H9 (cell line): ENCODE results near the gene AKT3. TPM values are rescaled to one million over a fixed set of nuclear protein-coding genes. Genes with fewer than 3 reads are reported as not detected.

Experiments used
- DNase-seq: peaks from one replicate; pipeline ENCODE4 v3.0.0-alpha.2; 2017
- H2AFZ ChIP-seq: one replicate; pipeline ENCODE4 v1.6.1; 2013; ENCODE audit warnings: mild to moderate bottlenecking, low read length, control low read depth, moderate library complexity
- H2AK5ac ChIP-seq: 2 replicates; pipeline ENCODE4 v1.6.1; 2013; ENCODE audit warnings: low read length, control low read depth, mixed read lengths; ENCODE audit not compliant: insufficient read length
- H2BK120ac ChIP-seq: one replicate; pipeline ENCODE4 v1.6.1; 2013; ENCODE audit warnings: low read depth, mild to moderate bottlenecking, low read length, control low read depth, inconsistent platforms; ENCODE audit not compliant: poor library complexity, severe bottlenecking
- H2BK12ac ChIP-seq: 2 replicates; pipeline ENCODE4 v1.6.1; 2013; ENCODE audit warnings: low read length, control low read depth, mixed read lengths, low read depth; ENCODE audit not compliant: insufficient read length
- H2BK15ac ChIP-seq: 2 replicates; pipeline ENCODE4 v1.6.1; 2013; ENCODE audit warnings: low read depth, low read length, control low read depth
- H2BK20ac ChIP-seq: one replicate; pipeline ENCODE4 v1.6.1; 2013; ENCODE audit warnings: low read depth, mild to moderate bottlenecking, low read length, control low read depth, inconsistent platforms; ENCODE audit not compliant: poor library complexity, severe bottlenecking
- H2BK5ac ChIP-seq: 2 replicates; pipeline ENCODE4 v1.6.1; 2013; ENCODE audit warnings: low read length, control low read depth, mixed read lengths; ENCODE audit not compliant: insufficient read length
- H3K14ac ChIP-seq: 2 replicates; pipeline ENCODE4 v1.6.1; 2013; ENCODE audit warnings: low read length, control low read depth; ENCODE audit not compliant: insufficient read depth
- H3K18ac ChIP-seq: 2 replicates; pipeline ENCODE4 v1.6.1; 2013; ENCODE audit warnings: low read depth, mild to moderate bottlenecking, mixed read lengths, low read length, control low read depth; ENCODE audit not compliant: insufficient read length
- H3K23ac ChIP-seq: 2 replicates; pipeline ENCODE4 v1.6.1; 2013; ENCODE audit warnings: low read length, control low read depth, mixed read lengths, low read depth; ENCODE audit not compliant: insufficient read length
- H3K23me2 ChIP-seq: 2 replicates; pipeline ENCODE4 v1.6.1; 2013; ENCODE audit warnings: low read depth, mild to moderate bottlenecking, mixed read lengths, low read length, control low read depth; ENCODE audit not compliant: insufficient read length, poor library complexity, severe bottlenecking
- H3K27ac ChIP-seq: 2 replicates; pipeline ENCODE4 v1.5.1; 2013; ENCODE audit warnings: low read length, control low read depth, mixed read lengths, low read depth; ENCODE audit not compliant: insufficient read length
- H3K27me3 ChIP-seq: 2 replicates; pipeline ENCODE4 v1.6.1; 2013; ENCODE audit warnings: low read length, control low read depth, inconsistent platforms; ENCODE audit not compliant: insufficient read depth
- H3K4ac ChIP-seq: 2 replicates; pipeline ENCODE4 v1.6.1; 2013; ENCODE audit warnings: low read depth, mild to moderate bottlenecking, control low read depth, inconsistent platforms, low read length, moderate library complexity
- H3K4me1 ChIP-seq: 2 replicates; pipeline ENCODE4 v1.6.1; 2013; ENCODE audit warnings: low read length, control low read depth, inconsistent platforms; ENCODE audit not compliant: insufficient read depth
- H3K4me2 ChIP-seq: 2 replicates; pipeline ENCODE4 v1.6.1; 2013; ENCODE audit warnings: low read length, control low read depth, mixed read lengths; ENCODE audit not compliant: insufficient read length, insufficient read depth
- H3K56ac ChIP-seq: 2 replicates; pipeline ENCODE4 v1.6.1; 2013; ENCODE audit warnings: low read depth, mild to moderate bottlenecking, mixed read lengths, low read length, control low read depth; ENCODE audit not compliant: insufficient read length
- H3K79me1 ChIP-seq: 2 replicates; pipeline ENCODE4 v1.6.1; 2013; ENCODE audit warnings: low read depth, mild to moderate bottlenecking, moderate library complexity, low read length, control low read depth, inconsistent platforms; ENCODE audit not compliant: insufficient read depth, poor library complexity, severe bottlenecking
- H3K79me2 ChIP-seq: 2 replicates; pipeline ENCODE4 v1.6.1; 2013; ENCODE audit warnings: low read length, control low read depth, inconsistent platforms; ENCODE audit not compliant: insufficient read depth
- H3K9ac ChIP-seq: 2 replicates; pipeline ENCODE4 v1.6.1; 2013; ENCODE audit warnings: low read length, control low read depth, mixed read lengths; ENCODE audit not compliant: insufficient read length; ENCODE audit errors: extremely low read depth
- H3K9me3 ChIP-seq: one replicate; pipeline ENCODE4 v1.6.1; 2013; ENCODE audit warnings: low read depth, low read length, inconsistent platforms; ENCODE audit not compliant: control insufficient read depth
- H3T11ph ChIP-seq: one replicate; pipeline ENCODE4 v1.6.1; 2013; ENCODE audit warnings: mild to moderate bottlenecking, low read length, control low read depth, inconsistent platforms
- H4K20me1 ChIP-seq: one replicate; pipeline ENCODE4 v1.6.1; 2013; ENCODE audit not compliant: control insufficient read depth, insufficient read length, insufficient read depth
- H4K5ac ChIP-seq: 2 replicates; pipeline ENCODE4 v1.6.1; 2013; ENCODE audit warnings: low read depth, mild to moderate bottlenecking, mixed read lengths, low read length, control low read depth; ENCODE audit not compliant: insufficient read length
- H4K8ac ChIP-seq: replicated peaks from 2 replicates; pipeline ENCODE4 v1.6.1; 2013; ENCODE audit warnings: low read length, control low read depth, mixed read lengths, low read depth; ENCODE audit not compliant: insufficient read length
- H4K91ac ChIP-seq: 2 replicates; pipeline ENCODE4 v1.6.1; 2013; ENCODE audit warnings: low read depth, mild to moderate bottlenecking, moderate library complexity, mixed read lengths, low read length, control low read depth; ENCODE audit not compliant: insufficient read length
- H3K27ac Mint-ChIP-seq, 3 experiments: 2 replicates in 2 of 3; 3 replicates in 1 of 3; pipeline ENCODE4 v1.8.0; 2020 to 2021; ENCODE audit warnings: mixed read lengths in 3 of 3, mild to moderate bottlenecking in 1 of 3, moderate library complexity in 1 of 3
- H3K27me3 Mint-ChIP-seq: 2 replicates; pipeline ENCODE4 v1.8.0; 2021; ENCODE audit warnings: low read depth, mild to moderate bottlenecking, moderate library complexity, mixed read lengths
- H3K36me3 Mint-ChIP-seq, 3 experiments: 2 replicates in 2 of 3; 3 replicates in 1 of 3; pipeline ENCODE4 v1.8.0; 2020 to 2021; ENCODE audit warnings: low read depth in 3 of 3, mixed read lengths in 3 of 3; ENCODE audit not compliant: insufficient read depth in 1 of 3
- H3K4me1 Mint-ChIP-seq, 2 experiments: 2 replicates each; pipeline ENCODE4 v1.8.0; 2020; ENCODE audit warnings: mixed read lengths in 2 of 2
- H3K4me3 Mint-ChIP-seq, 2 experiments: 2 replicates in 1 of 2; 3 replicates in 1 of 2; pipeline ENCODE4 v1.8.0; 2020 to 2021; ENCODE audit warnings: mild to moderate bottlenecking in 2 of 2, mixed read lengths in 2 of 2, moderate library complexity in 1 of 2
- H3K9me3 Mint-ChIP-seq, 2 experiments: 2 replicates in 1 of 2; 3 replicates in 1 of 2; pipeline ENCODE4 v1.8.0; 2020; ENCODE audit warnings: mild to moderate bottlenecking in 2 of 2, mixed read lengths in 2 of 2, moderate library complexity in 1 of 2
- CTCF ChIP-seq: fragments of 200-600 bp; sonication (generic); conservative IDR thresholded peaks from 3 replicates; pipeline ENCODE4 v1.8.0; 2021; ENCODE audit warnings: antibody characterized with exemption, mild to moderate bottlenecking
- WGBS: extraction: QIAGEN DNeasy Blood & Tissue Kit; methylation state at CpG from one replicate; pipeline ENCODE4 v1.1.7; 2013; ENCODE audit warnings: missing lambda C conversion rate, low lambda C conversion rate, mixed read lengths; ENCODE audit not compliant: insufficient read length; ENCODE audit errors: extremely low coverage; 5-methylcytosine and 5-hydroxymethylcytosine counted together
- total RNA-seq: library from RNA; stranded (reverse); gene quantifications from 2 replicates; pipeline ENCODE4 v1.2.1, GENCODE V29; 2021

AKT3 gene
- total RNA-seq, 1 experiment from 2014 or later: 27.8 TPM

GRCh38 chr1:243550276-243550675, 299.8 kb downstream of the AKT3 start:
- Histone ChIP-seq H2AFZ (no peak overlapping the region), H3K4ac (no peak overlapping the region), H3K4me1 (no peaks in the 10 kb centered on the region), H4K20me1 (no peaks in the 10 kb centered on the region), H4K91ac (no peak overlapping the region), H4K5ac (no peak overlapping the region), H2BK12ac (no peak overlapping the region), H3K27me3 (no peaks in the 10 kb centered on the region), H2BK5ac (no peak overlapping the region), H3T11ph (no peak overlapping the region), H3K23me2 (no peaks in the 10 kb centered on the region), H3K14ac (no peak overlapping the region), H2BK15ac (no peak overlapping the region), H3K18ac (no peak overlapping the region), H3K23ac (no peak overlapping the region), H3K56ac (no peak overlapping the region), H2BK120ac (no peak overlapping the region), H3K9ac (no peak overlapping the region), H2BK20ac (no peak overlapping the region), H3K79me1 (no peaks in the 10 kb centered on the region), H2AK5ac (no peak overlapping the region), H3K79me2 (no peaks in the 10 kb centered on the region), H3K4me2 (no peak overlapping the region), H3K9me3 (no peaks in the 10 kb centered on the region), H3K27ac (no peak overlapping the region), H4K8ac (no peak overlapping the region)
- no peak overlapping the region for H3K4me3 Mint-ChIP-seq
- no CpG with 5 or more reads among the region's 6 CpGs for WGBS
- no peak overlapping the region for H3K27ac Mint-ChIP-seq
- no peak for TF ChIP-seq CTCF
- H3K9me3 Mint-ChIP-seq: peaks cover 0 to 2% of the 10 kb centered on the region in 2 experiments; a peak in 2 of 5 replicates
- DNase-seq: no peak
- H3K4me1 Mint-ChIP-seq: peaks cover 4 to 7% of the 10 kb centered on the region in 2 experiments; a peak in 2 of 4 replicates
- H3K27me3 Mint-ChIP-seq: no peaks in the 10 kb centered on the region
- H3K36me3 Mint-ChIP-seq: peaks cover 0 to 3% (median 0%) of the 10 kb centered on the region in 3 experiments; a peak in 1 of 7 replicates
